ENCODE measurements around the gene HTATSF1.

HTATSF1 gene

GRCh38 chrX:136457303-136457917 lies 40.0 kb upstream of the HTATSF1 start:
- no peak for DNase-seq (ENCODE audit: low read depth)
- H3K4me3 ChIP-seq (ENCODE audit: low read depth, low read length): no peak overlapping the region
- no peak for TF ChIP-seq CTCF (IDR thresholded peaks at IDR 0.05; ENCODE audit: control insufficient read depth, extremely low read depth, insufficient read depth)

GRCh38 chrX:136464589-136464988 lies 32.8 kb upstream of the HTATSF1 start:
- TF ChIP-seq CTCF (IDR thresholded peaks at IDR 0.05; ENCODE audit: control insufficient read depth, extremely low read depth, insufficient read depth): no peak

DNA sequence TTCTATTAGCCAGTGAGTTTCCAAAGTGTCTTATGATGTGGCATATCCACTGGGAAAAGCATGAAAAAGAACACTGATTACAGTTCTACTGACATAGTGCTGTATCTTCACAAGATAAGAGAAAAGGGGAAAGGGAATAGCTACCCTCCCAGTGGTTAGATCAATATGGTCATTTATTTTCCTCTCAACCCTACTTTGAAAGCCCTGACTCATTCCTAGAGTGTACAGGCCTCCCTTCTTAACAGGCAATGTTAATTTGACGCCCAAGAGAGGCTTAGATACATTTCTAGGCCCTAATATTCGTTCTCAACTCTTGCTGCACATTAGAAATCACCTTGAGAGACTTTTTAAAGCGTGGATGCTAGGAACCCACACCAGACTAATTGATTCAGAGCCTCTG lies 30.1 kb upstream of the HTATSF1 start:
- DNase-seq (ENCODE audit: low read depth): no peak
- no peak overlapping the region for H3K4me3 ChIP-seq (ENCODE audit: low read depth, low read length)
- TF ChIP-seq CTCF (IDR thresholded peaks at IDR 0.05; ENCODE audit: control insufficient read depth, extremely low read depth, insufficient read depth): no peak

More at GRCh38 chrX:136464589-136464988, 32.8 kb upstream of the HTATSF1 start:
- DNase-seq (ENCODE audit: low read depth): no peak
- no peak overlapping the region for H3K4me3 ChIP-seq (ENCODE audit: low read depth, low read length)

- DNase-seq (ENCODE audit: low read depth): peak; percentile 11
- H3K4me3 ChIP-seq (ENCODE audit: low read depth, low read length): no peak overlapping the region
- no peak for TF ChIP-seq CTCF (IDR thresholded peaks at IDR 0.05; ENCODE audit: control insufficient read depth, extremely low read depth, insufficient read depth)
These were observed 28.8 kb upstream of the HTATSF1 start for GRCh38 chrX:136468391-136469103.

- no peak overlapping the region for H3K4me3 ChIP-seq (ENCODE audit: low read depth, low read length)
- no peak for TF ChIP-seq CTCF (IDR thresholded peaks at IDR 0.05; ENCODE audit: control insufficient read depth, extremely low read depth, insufficient read depth)
- no peak for DNase-seq (ENCODE audit: low read depth)
These were observed 23.7 kb upstream of the HTATSF1 start for GRCh38 chrX:136473663-136474062.

DNA sequence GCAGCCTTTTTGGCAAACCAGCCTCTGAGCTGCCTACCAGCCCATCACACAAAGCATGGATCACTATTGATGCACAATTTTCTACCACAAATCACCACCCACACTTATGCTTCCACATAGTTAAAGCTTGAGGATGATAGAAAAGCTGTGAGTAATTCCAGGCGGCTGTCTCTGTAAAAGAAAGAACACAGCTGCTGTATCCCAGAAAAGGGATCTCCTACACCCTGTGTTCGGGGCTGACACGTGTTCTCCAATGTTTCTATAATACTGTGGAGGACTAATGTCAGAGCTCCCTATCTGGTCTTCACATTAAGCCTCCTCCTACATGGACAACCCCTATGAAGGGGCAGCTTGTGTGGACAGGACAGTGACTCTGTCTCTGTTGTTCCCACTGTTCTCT lies 22.2 kb upstream of the HTATSF1 start:
- H3K4me3 ChIP-seq (ENCODE audit: low read depth, low read length): no peak overlapping the region
- DNase-seq (ENCODE audit: low read depth): no peak
- no peak for TF ChIP-seq CTCF (IDR thresholded peaks at IDR 0.05; ENCODE audit: control insufficient read depth, extremely low read depth, insufficient read depth)

Data from LNCaP clone FGC (cell line).